GM19035 (cell line): ENCODE measurements around the gene MAN1C1.
"Not testable (repeated sequence)": the region's sequence is repeated elsewhere in the genome, so short reads cannot be mapped to it uniquely, and the experiment has no call there.

Source experiments
- ATAC-seq: cut with Tn5 transposase; IDR thresholded peaks from one replicate; pipeline ENCODE4 v1.9.1; 2021; ENCODE audit not compliant: unreplicated experiment

MAN1C1 gene

GRCh38 chr1:25729790-25730644, 113.4 kb downstream of the MAN1C1 start:
- no peak for ATAC-seq

GRCh38 chr1:25731148-25731547, 114.6 kb downstream of the MAN1C1 start:
- no peak for ATAC-seq

- no peak for ATAC-seq
Observed at GRCh38 chr1:25731626-25732370, 115.2 kb downstream of the MAN1C1 start.

- no peak for ATAC-seq
Observed at GRCh38 chr1:25732821-25733220, 116.2 kb downstream of the MAN1C1 start.

- ATAC-seq: no peak
Observed at GRCh38 chr1:25733271-25733670, 116.7 kb downstream of the MAN1C1 start.

GRCh38 chr1:25734991-25735390, 118.4 kb downstream of the MAN1C1 start:
- not testable (repeated sequence) for ATAC-seq

- no peak for ATAC-seq
Observed at GRCh38 chr1:25735956-25736529, 119.5 kb downstream of the MAN1C1 start.

GRCh38 chr1:25737130-25737529, 120.5 kb downstream of the MAN1C1 start:
- no peak for ATAC-seq

GRCh38 chr1:25738499-25738898, 121.9 kb downstream of the MAN1C1 start:
- ATAC-seq: no peak

GRCh38 chr1:25739341-25739740, 122.8 kb downstream of the MAN1C1 start:
- no peak for ATAC-seq

GRCh38 chr1:25740071-25740470, 123.5 kb downstream of the MAN1C1 start:
- ATAC-seq: no peak

GRCh38 chr1:25742316-25742715, 125.7 kb downstream of the MAN1C1 start:
- no peak for ATAC-seq

GRCh38 chr1:25743164-25744139, 126.9 kb downstream of the MAN1C1 start:
- no peak for ATAC-seq

GRCh38 chr1:25744140-25744581, 127.6 kb downstream of the MAN1C1 start:
- no peak for ATAC-seq

GRCh38 chr1:25744636-25745425, 128.2 kb downstream of the MAN1C1 start:
- no peak for ATAC-seq

GRCh38 chr1:25746299-25747045, 129.9 kb downstream of the MAN1C1 start:
- no peak for ATAC-seq

GRCh38 chr1:25747046-25747719, 130.6 kb downstream of the MAN1C1 start:
- ATAC-seq: no peak

- no peak for ATAC-seq
Observed at GRCh38 chr1:25748531-25749205, 132.1 kb downstream of the MAN1C1 start.
